GM18508 (cell line): ENCODE data around the gene FIGLA.
"Not testable (repeated sequence)": the region's sequence is repeated elsewhere in the genome, so short reads cannot be mapped to it uniquely, and the experiment has no call there.

Source experiments
- ATAC-seq: cut with Tn5 transposase; IDR thresholded peaks from one replicate; pipeline ENCODE4 v1.9.1; 2021; ENCODE audit warnings: moderate number of reproducible peaks; ENCODE audit not compliant: insufficient read depth, unreplicated experiment

FIGLA gene

GRCh38 chr2:70748002-70748784, 42.2 kb downstream of the FIGLA start:
- ATAC-seq = no peak

- no peak for ATAC-seq
These were observed 43.2 kb downstream of the FIGLA start for GRCh38 chr2:70747284-70747683.

- ATAC-seq = no peak
These were observed 44.1 kb downstream of the FIGLA start for GRCh38 chr2:70746094-70746974.

GRCh38 chr2:70745276-70745825, 45.1 kb downstream of the FIGLA start:
- no peak for ATAC-seq

GRCh38 chr2:70744397-70744796, 46.0 kb downstream of the FIGLA start:
- ATAC-seq = no peak

- no peak for ATAC-seq
These were observed 46.8 kb downstream of the FIGLA start for GRCh38 chr2:70743677-70744076.

- ATAC-seq = no peak
These were observed 47.4 kb downstream of the FIGLA start for GRCh38 chr2:70743068-70743467.

- ATAC-seq = not testable (repeated sequence)
These were observed 51.0 kb downstream of the FIGLA start for GRCh38 chr2:70739492-70739891.

- no peak for ATAC-seq
These were observed 52.3 kb downstream of the FIGLA start for GRCh38 chr2:70738159-70738558.

GRCh38 chr2:70735071-70735470, 55.4 kb downstream of the FIGLA start:
- ATAC-seq = no peak

- ATAC-seq = no peak
These were observed 56.7 kb downstream of the FIGLA start for GRCh38 chr2:70733646-70734180.

GRCh38 chr2:70732766-70733645, 57.4 kb downstream of the FIGLA start:
- no peak for ATAC-seq

GRCh38 chr2:70730730-70731129, 59.7 kb downstream of the FIGLA start:
- ATAC-seq = no peak

GRCh38 chr2:70729647-70730046, 60.8 kb downstream of the FIGLA start:
- no peak for ATAC-seq

- no peak for ATAC-seq
These were observed 62.3 kb downstream of the FIGLA start for GRCh38 chr2:70728128-70728527.
